DOHH2 (cell line): ENCODE data around the gene GOLGA8B.
"Not testable (repeated sequence)": the region's sequence is repeated elsewhere in the genome, so short reads cannot be mapped to it uniquely, and the experiment has no call there.

Source experiments
- H3F3A ChIP-seq: fragments of 200-600 bp; sonication (generic), shearing (Covaris generic); 2 replicates; pipeline ENCODE4 v1.6.0; 2016; ENCODE audit warnings: antibody characterized with exemption, mild to moderate bottlenecking; ENCODE audit not compliant: control insufficient read depth, insufficient read depth
- H3K27ac ChIP-seq: fragments of 200-600 bp; sonication (generic); 2 replicates; pipeline ENCODE4 v1.5.1; 2014; ENCODE audit warnings: low read depth, mild to moderate bottlenecking, low read length, moderate library complexity
- H3K27me3 ChIP-seq: fragments of 200-600 bp; sonication (generic); 2 replicates; pipeline ENCODE4 v1.6.1; 2014; ENCODE audit warnings: mild to moderate bottlenecking, low read length, mixed read lengths; ENCODE audit not compliant: control insufficient read depth
- H3K36me3 ChIP-seq: fragments of 200-600 bp; sonication (generic); 2 replicates; pipeline ENCODE4 v1.6.1; 2014; ENCODE audit warnings: mild to moderate bottlenecking, low read length, moderate library complexity, mixed read lengths; ENCODE audit not compliant: control insufficient read depth
- H3K4me1 ChIP-seq: fragments of 200-600 bp; sonication (generic); 2 replicates; pipeline ENCODE4 v1.6.1; 2014; ENCODE audit warnings: mild to moderate bottlenecking, low read length, mixed read lengths; ENCODE audit not compliant: control insufficient read depth
- H3K4me2 ChIP-seq: fragments of 200-600 bp; sonication (generic); 2 replicates; pipeline ENCODE4 v1.6.0; 2014; ENCODE audit warnings: mild to moderate bottlenecking, low read length, moderate library complexity
- H3K4me3 ChIP-seq: fragments of 200-600 bp; sonication (generic); 2 replicates; pipeline ENCODE4 v1.5.1; 2014; ENCODE audit warnings: mild to moderate bottlenecking, low read length, mixed read lengths
- H3K79me2 ChIP-seq: fragments of 200-600 bp; sonication (generic); 2 replicates; pipeline ENCODE4 v1.6.1; 2014; ENCODE audit warnings: mild to moderate bottlenecking, low read length, mixed read lengths; ENCODE audit not compliant: control insufficient read depth
- H3K9me2 ChIP-seq: fragments of 200-600 bp; sonication (generic); replicated peaks from 2 replicates; pipeline ENCODE4 v1.6.1; 2014; ENCODE audit warnings: mild to moderate bottlenecking, low read length, mixed read lengths; ENCODE audit not compliant: control insufficient read depth
- H3K9me3 ChIP-seq: fragments of 200-600 bp; sonication (generic); 2 replicates; pipeline ENCODE4 v1.6.1; 2014; ENCODE audit warnings: antibody characterized with exemption, low read length, mixed read lengths; ENCODE audit not compliant: control insufficient read depth, insufficient read depth
- H4K20me1 ChIP-seq: fragments of 200-600 bp; sonication (generic); 2 replicates; pipeline ENCODE4 v1.6.0; 2014; ENCODE audit warnings: low read depth, mild to moderate bottlenecking, antibody characterized with exemption, low read length, moderate library complexity; ENCODE audit not compliant: control insufficient read depth, insufficient read depth
- EZH2phosphoT487 ChIP-seq: fragments of 200-600 bp; sonication (generic); IDR thresholded peaks from 2 replicates; pipeline ENCODE4 v1.6.1; 2017; ENCODE audit warnings: borderline replicate concordance, mild to moderate bottlenecking, antibody characterized with exemption, low read length, moderate library complexity, mixed read lengths
- TF ChIP-seq, protein P1 (sequence below): fragments of 200-600 bp; sonication (generic); IDR thresholded peaks from one replicate; pipeline ENCODE4 v1.5.1; 2014; ENCODE audit warnings: antibody characterized with exemption, mild to moderate bottlenecking, low read depth, low read length; ENCODE audit not compliant: poor library complexity, severe bottlenecking

Gene GOLGA8B

GRCh38 chr15:34578283-34578674, 5.2 kb downstream of the GOLGA8B start:
- H3K27me3 ChIP-seq, result no peaks in the 10 kb centered on the region
- no peaks in the 10 kb centered on the region; the same call in 1 of the 2 replicates for H3K36me3 ChIP-seq
- peaks cover 84% of the 10 kb centered on the region for H3K79me2 ChIP-seq
- no peak overlapping the region for H3K4me2 ChIP-seq
- H4K20me1 ChIP-seq, result 0 out of 2 replicates have a peak, but pooled peaks cover 5% of the 10 kb centered on the region
- H3K4me1 ChIP-seq, result peaks cover 10% of the 10 kb centered on the region
- TF ChIP-seq EZH2phosphoT487, result no peak
- TF ChIP-seq, protein P1, sequence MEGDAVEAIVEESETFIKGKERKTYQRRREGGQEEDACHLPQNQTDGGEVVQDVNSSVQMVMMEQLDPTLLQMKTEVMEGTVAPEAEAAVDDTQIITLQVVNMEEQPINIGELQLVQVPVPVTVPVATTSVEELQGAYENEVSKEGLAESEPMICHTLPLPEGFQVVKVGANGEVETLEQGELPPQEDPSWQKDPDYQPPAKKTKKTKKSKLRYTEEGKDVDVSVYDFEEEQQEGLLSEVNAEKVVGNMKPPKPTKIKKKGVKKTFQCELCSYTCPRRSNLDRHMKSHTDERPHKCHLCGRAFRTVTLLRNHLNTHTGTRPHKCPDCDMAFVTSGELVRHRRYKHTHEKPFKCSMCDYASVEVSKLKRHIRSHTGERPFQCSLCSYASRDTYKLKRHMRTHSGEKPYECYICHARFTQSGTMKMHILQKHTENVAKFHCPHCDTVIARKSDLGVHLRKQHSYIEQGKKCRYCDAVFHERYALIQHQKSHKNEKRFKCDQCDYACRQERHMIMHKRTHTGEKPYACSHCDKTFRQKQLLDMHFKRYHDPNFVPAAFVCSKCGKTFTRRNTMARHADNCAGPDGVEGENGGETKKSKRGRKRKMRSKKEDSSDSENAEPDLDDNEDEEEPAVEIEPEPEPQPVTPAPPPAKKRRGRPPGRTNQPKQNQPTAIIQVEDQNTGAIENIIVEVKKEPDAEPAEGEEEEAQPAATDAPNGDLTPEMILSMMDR, result no peak
- H3K4me3 ChIP-seq, result no peak overlapping the region
- H3K9me3 ChIP-seq, result no peaks in the 10 kb centered on the region
- no peaks in the 10 kb centered on the region for H3F3A ChIP-seq
- H3K27ac ChIP-seq, result no peak overlapping the region
- H3K9me2 ChIP-seq, result no peaks in the 10 kb centered on the region

GRCh38 chr15:34577658-34578282, 5.7 kb downstream of the GOLGA8B start:
- H4K20me1 ChIP-seq, H3K4me2 ChIP-seq: not testable (repeated sequence)
- H3K79me2 ChIP-seq, result peaks cover 79% of the 10 kb centered on the region

GRCh38 chr15:34575035-34575434, 8.4 kb downstream of the GOLGA8B start:
- H3K27me3 ChIP-seq, H3K27ac ChIP-seq, H3K4me2 ChIP-seq, H3K4me3 ChIP-seq, H3K9me2 ChIP-seq, H3K4me1 ChIP-seq, H4K20me1 ChIP-seq, H3K9me3 ChIP-seq, H3F3A ChIP-seq, H3K36me3 ChIP-seq: not testable (repeated sequence)
- peaks cover 59% of the 10 kb centered on the region for H3K79me2 ChIP-seq

More at GRCh38 chr15:34577658-34578282, 5.7 kb downstream of the GOLGA8B start:
- not testable (repeated sequence) for H3F3A ChIP-seq, H3K27me3 ChIP-seq, H3K9me2 ChIP-seq, H3K4me3 ChIP-seq, H3K27ac ChIP-seq, H3K9me3 ChIP-seq, H3K36me3 ChIP-seq
- H3K4me1 ChIP-seq, result peaks cover 10% of the 10 kb centered on the region

- H3K4me3 ChIP-seq, H3K36me3 ChIP-seq, H3K4me1 ChIP-seq, H3K4me2 ChIP-seq, H3K9me3 ChIP-seq, H3K9me2 ChIP-seq, H3K27ac ChIP-seq, H3F3A ChIP-seq, H4K20me1 ChIP-seq, H3K27me3 ChIP-seq: not testable (repeated sequence)
- H3K79me2 ChIP-seq, result peaks cover 42% of the 10 kb centered on the region
Measured at GRCh38 chr15:34572921-34573320, 10.5 kb downstream of the GOLGA8B start.

DNA sequence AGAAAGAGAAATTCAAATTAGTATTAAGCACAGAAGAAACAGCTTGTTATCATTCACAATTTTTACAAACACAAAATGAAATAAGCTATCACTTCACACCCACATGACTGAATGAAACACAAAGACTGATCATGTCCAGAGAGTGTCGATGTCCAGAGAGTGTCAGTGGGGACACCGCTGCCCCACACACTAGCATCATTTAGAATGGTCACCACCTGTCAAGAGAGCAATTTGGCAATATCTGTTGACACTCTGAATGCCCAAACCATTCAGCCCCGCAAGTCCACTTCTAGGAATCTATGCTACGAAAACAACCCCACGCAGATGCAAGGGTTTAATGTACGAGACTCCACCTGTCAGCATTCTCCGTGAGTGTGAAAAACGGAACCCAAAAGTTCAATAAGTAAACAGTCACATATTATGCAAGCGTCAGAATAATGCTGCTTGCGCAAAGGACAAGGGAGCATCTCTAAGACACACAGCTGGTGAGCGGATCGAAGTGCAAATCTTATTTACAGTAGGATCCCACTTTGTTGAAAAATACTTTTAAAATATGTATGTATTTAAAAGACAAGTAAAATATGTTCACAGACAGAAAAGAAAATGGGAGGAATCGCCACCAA, 11.3 kb downstream of the GOLGA8B start:
- H3K9me2 ChIP-seq, H3K4me3 ChIP-seq, H4K20me1 ChIP-seq, H3K27ac ChIP-seq, H3K4me1 ChIP-seq, H3K27me3 ChIP-seq, H3F3A ChIP-seq, H3K36me3 ChIP-seq, H3K4me2 ChIP-seq, H3K9me3 ChIP-seq: not testable (repeated sequence)
- H3K79me2 ChIP-seq, result peaks cover 41% of the 10 kb centered on the region

GRCh38 chr15:34569670-34570396, 13.6 kb downstream of the GOLGA8B start:
- peaks cover 27% of the 10 kb centered on the region for H3K79me2 ChIP-seq
- not testable (repeated sequence) for H3K27me3 ChIP-seq, H3K9me3 ChIP-seq, H3K27ac ChIP-seq, H3F3A ChIP-seq, H3K9me2 ChIP-seq, H3K4me2 ChIP-seq, H3K4me3 ChIP-seq, H3K36me3 ChIP-seq, H3K4me1 ChIP-seq, H4K20me1 ChIP-seq

- H3K4me1 ChIP-seq, H3K27ac ChIP-seq, H3K9me2 ChIP-seq, H3K36me3 ChIP-seq, H3K9me3 ChIP-seq, H4K20me1 ChIP-seq, H3K4me3 ChIP-seq, H3K4me2 ChIP-seq, H3F3A ChIP-seq, H3K27me3 ChIP-seq: not testable (repeated sequence)
- peaks cover 18% of the 10 kb centered on the region for H3K79me2 ChIP-seq
Measured at GRCh38 chr15:34567174-34567573, 16.3 kb downstream of the GOLGA8B start.
